GM21515 (cell line): ENCODE measurements around the gene PAK6.

Experiments
- ATAC-seq: cut with Tn5 transposase; IDR thresholded peaks from one replicate; pipeline ENCODE4 v1.9.1; 2021; ENCODE audit not compliant: unreplicated experiment

The PAK6 gene

GRCh38 chr15:40290918-40291574, 52.2 kb downstream of the PAK6 start:
- ATAC-seq: no peak

GRCh38 chr15:40292246-40292645, 53.4 kb downstream of the PAK6 start:
- no peak for ATAC-seq

GRCh38 chr15:40293006-40293405, 54.1 kb downstream of the PAK6 start:
- ATAC-seq: no peak

- ATAC-seq: no peak
Observed at GRCh38 chr15:40293905-40294895, 55.3 kb downstream of the PAK6 start.

GRCh38 chr15:40295297-40295696, 56.4 kb downstream of the PAK6 start:
- no peak for ATAC-seq

- no peak for ATAC-seq
Observed at GRCh38 chr15:40295877-40296560, 57.2 kb downstream of the PAK6 start.

- ATAC-seq: no peak
Observed at GRCh38 chr15:40296561-40297230, 57.8 kb downstream of the PAK6 start.

- no peak for ATAC-seq
Observed at GRCh38 chr15:40297356-40297755, 58.5 kb downstream of the PAK6 start.

- no peak for ATAC-seq
Observed at GRCh38 chr15:40298216-40298935, 59.5 kb downstream of the PAK6 start.

- no peak for ATAC-seq
Observed at GRCh38 chr15:40300367-40300766, 61.5 kb downstream of the PAK6 start.

- ATAC-seq: no peak
Observed at GRCh38 chr15:40300771-40301170, 61.9 kb downstream of the PAK6 start.

GRCh38 chr15:40301467-40302179, 62.8 kb downstream of the PAK6 start:
- no peak for ATAC-seq

GRCh38 chr15:40302288-40302886, 63.5 kb downstream of the PAK6 start:
- ATAC-seq: no peak

GRCh38 chr15:40302981-40303380, 64.1 kb downstream of the PAK6 start:
- no peak for ATAC-seq

- no peak for ATAC-seq
Observed at GRCh38 chr15:40303576-40303975, 64.7 kb downstream of the PAK6 start.

GRCh38 chr15:40305281-40305680, 66.4 kb downstream of the PAK6 start:
- ATAC-seq: no peak

GRCh38 chr15:40306371-40306770, 67.5 kb downstream of the PAK6 start:
- no peak for ATAC-seq

- no peak for ATAC-seq
Observed at GRCh38 chr15:40306908-40307307, 68.0 kb downstream of the PAK6 start.
